ENCODE data around the gene PPARGC1A.

GRCh38 chr4:23887989-23888388 lies 1.9 kb downstream of the PPARGC1A start:
- TF ChIP-seq, protein P1, sequence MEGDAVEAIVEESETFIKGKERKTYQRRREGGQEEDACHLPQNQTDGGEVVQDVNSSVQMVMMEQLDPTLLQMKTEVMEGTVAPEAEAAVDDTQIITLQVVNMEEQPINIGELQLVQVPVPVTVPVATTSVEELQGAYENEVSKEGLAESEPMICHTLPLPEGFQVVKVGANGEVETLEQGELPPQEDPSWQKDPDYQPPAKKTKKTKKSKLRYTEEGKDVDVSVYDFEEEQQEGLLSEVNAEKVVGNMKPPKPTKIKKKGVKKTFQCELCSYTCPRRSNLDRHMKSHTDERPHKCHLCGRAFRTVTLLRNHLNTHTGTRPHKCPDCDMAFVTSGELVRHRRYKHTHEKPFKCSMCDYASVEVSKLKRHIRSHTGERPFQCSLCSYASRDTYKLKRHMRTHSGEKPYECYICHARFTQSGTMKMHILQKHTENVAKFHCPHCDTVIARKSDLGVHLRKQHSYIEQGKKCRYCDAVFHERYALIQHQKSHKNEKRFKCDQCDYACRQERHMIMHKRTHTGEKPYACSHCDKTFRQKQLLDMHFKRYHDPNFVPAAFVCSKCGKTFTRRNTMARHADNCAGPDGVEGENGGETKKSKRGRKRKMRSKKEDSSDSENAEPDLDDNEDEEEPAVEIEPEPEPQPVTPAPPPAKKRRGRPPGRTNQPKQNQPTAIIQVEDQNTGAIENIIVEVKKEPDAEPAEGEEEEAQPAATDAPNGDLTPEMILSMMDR (conservative IDR thresholded peaks at IDR 0.05 in 1 of 2, IDR thresholded peaks at IDR 0.05 in 1 of 2; ENCODE audit: extremely low read depth in 1 of 2, insufficient read depth in 1 of 2, low read depth in 1 of 2, low read length in 2 of 2), result no peak
- no peak for TF ChIP-seq EZH2 (IDR thresholded peaks at IDR 0.05; ENCODE audit: borderline replicate concordance, low read length)

Data from mammary epithelial cell (primary cell).